Astrocyte of the cerebellum (primary cell): ENCODE results near the gene EHBP1.

Experiments
- DNase-seq: peaks from one replicate; pipeline ENCODE4 v3.0.0-alpha.2; 2011; ENCODE audit warnings: low read depth
- H3K4me3 ChIP-seq: 2 replicates; pipeline ENCODE4 v1.5.1; 2011; ENCODE audit warnings: mild to moderate bottlenecking, low read depth, low read length, moderate library complexity
- CTCF ChIP-seq: IDR thresholded peaks from 2 replicates; pipeline ENCODE4 v1.5.1; 2012; ENCODE audit warnings: low read length, low read depth, moderate library complexity, mild to moderate bottlenecking; ENCODE audit errors: missing control alignments
- in situ Hi-C: cut with HindIII; loops from 2 replicates; pipeline ENCODE4 v1.10.0; 2017; ENCODE audit warnings: low sequenced_read_pairs

Gene EHBP1

GRCh38 chr2:62931536-62931935 lies 226.0 kb downstream of the EHBP1 start:
- no peak for DNase-seq
- TF ChIP-seq CTCF: no peak
- in situ Hi-C loops: no loop called here
- no peak overlapping the region for H3K4me3 ChIP-seq

GRCh38 chr2:62933398-62933917 lies 227.9 kb downstream of the EHBP1 start:
- no peak for DNase-seq
- no peak overlapping the region for H3K4me3 ChIP-seq
- no peak for TF ChIP-seq CTCF
- in situ Hi-C loops: no loop called here

GRCh38 chr2:62934517-62934916 lies 229.0 kb downstream of the EHBP1 start:
- in situ Hi-C loops: no loop called here
- TF ChIP-seq CTCF: no peak
- no peak for DNase-seq
- no peak overlapping the region for H3K4me3 ChIP-seq

- in situ Hi-C loops: no loop called here
- TF ChIP-seq CTCF: no peak
- no peak overlapping the region for H3K4me3 ChIP-seq
- peak; percentile 6 for DNase-seq
These were observed 232.6 kb downstream of the EHBP1 start for GRCh38 chr2:62938126-62938525.

- TF ChIP-seq CTCF: no peak
- in situ Hi-C loops: no loop called here
- no peak overlapping the region for H3K4me3 ChIP-seq
- peak; percentile 70 for DNase-seq
These were observed 234.4 kb downstream of the EHBP1 start for GRCh38 chr2:62939735-62940491.

- no peak for TF ChIP-seq CTCF
- in situ Hi-C loops: no loop called here
- DNase-seq: no peak
- no peak overlapping the region for H3K4me3 ChIP-seq
These were observed 235.2 kb downstream of the EHBP1 start for GRCh38 chr2:62940697-62941096.
